Measurements from ENCODE around the gene CYS1.

Gene CYS1

GRCh38 chr2:10079870-10080535 is at the start of gene CYS1:
CYS1 (minus strand) TSS chr2:10080411; CDS start chr2:10080223, 188 bp downstream.
- no peaks in the 10 kb centered on the region for H3K4me1 ChIP-seq (ENCODE audit: insufficient read depth, low read length)
- H3K9me3 ChIP-seq (ENCODE audit: insufficient read depth, low read depth, low read length): no peaks in the 10 kb centered on the region
- no peaks in the 10 kb centered on the region for H3K36me3 ChIP-seq (ENCODE audit: insufficient read depth, low read depth, low read length)
- no peak within 1 kb of the TSS for H3K27ac ChIP-seq (ENCODE audit: low read length)
- H3K4me3 ChIP-seq (ENCODE audit: low read length): peak within 1 kb of the TSS; percentile 56; the same call in 1 of the 2 replicates
- peaks cover 85% of the 10 kb centered on the region for H3K27me3 ChIP-seq (ENCODE audit: insufficient read depth, low read length)
- H3K9ac ChIP-seq (ENCODE audit: low read depth, low read length): no peak within 1 kb of the TSS

- H3K4me1 ChIP-seq (ENCODE audit: insufficient read depth, low read length): peaks cover 22% of the 10 kb centered on the region; the same call in 1 of the 2 replicates
- H3K27ac ChIP-seq (ENCODE audit: low read length): no peak overlapping the region
- H3K4me3 ChIP-seq (ENCODE audit: low read length): no peak overlapping the region
- no peaks in the 10 kb centered on the region for H3K27me3 ChIP-seq (ENCODE audit: insufficient read depth, low read length)
- H3K9ac ChIP-seq (ENCODE audit: low read depth, low read length): no peak overlapping the region
- no peaks in the 10 kb centered on the region for H3K9me3 ChIP-seq (ENCODE audit: insufficient read depth, low read depth, low read length)
- peaks cover 95% of the 10 kb centered on the region for H3K36me3 ChIP-seq (ENCODE audit: insufficient read depth, low read depth, low read length)
Measured at GRCh38 chr2:10129490-10129889, 49.3 kb upstream of the CYS1 start.

- peaks cover 100% of the 10 kb centered on the region for H3K36me3 ChIP-seq (ENCODE audit: insufficient read depth, low read depth, low read length)
- no peaks in the 10 kb centered on the region for H3K27me3 ChIP-seq (ENCODE audit: insufficient read depth, low read length)
- no peak overlapping the region for H3K27ac ChIP-seq (ENCODE audit: low read length)
- no peak overlapping the region for H3K4me3 ChIP-seq (ENCODE audit: low read length)
- H3K9ac ChIP-seq (ENCODE audit: low read depth, low read length): no peak overlapping the region
- peaks cover 22% of the 10 kb centered on the region; the same call in 1 of the 2 replicates for H3K4me1 ChIP-seq (ENCODE audit: insufficient read depth, low read length)
- no peaks in the 10 kb centered on the region for H3K9me3 ChIP-seq (ENCODE audit: insufficient read depth, low read depth, low read length)
Measured at GRCh38 chr2:10128420-10128819, 48.2 kb upstream of the CYS1 start.

GRCh38 chr2:10126632-10127026 is 46.4 kb upstream of the CYS1 start:
- H3K36me3 ChIP-seq (ENCODE audit: insufficient read depth, low read depth, low read length): peaks cover 84% of the 10 kb centered on the region
- H3K9ac ChIP-seq (ENCODE audit: low read depth, low read length): no peak overlapping the region
- no peak overlapping the region for H3K27ac ChIP-seq (ENCODE audit: low read length)
- H3K4me3 ChIP-seq (ENCODE audit: low read length): no peak overlapping the region
- H3K27me3 ChIP-seq (ENCODE audit: insufficient read depth, low read length): no peaks in the 10 kb centered on the region
- 0 out of 2 replicates have a peak, but pooled peaks cover 7% of the 10 kb centered on the region for H3K4me1 ChIP-seq (ENCODE audit: insufficient read depth, low read length)
- H3K9me3 ChIP-seq (ENCODE audit: insufficient read depth, low read depth, low read length): no peaks in the 10 kb centered on the region

GRCh38 chr2:10125842-10126631 is 45.8 kb upstream of the CYS1 start:
- H3K9ac ChIP-seq (ENCODE audit: low read depth, low read length): no peak overlapping the region

GRCh38 chr2:10124538-10125045 is 44.4 kb upstream of the CYS1 start:
- Histone ChIP-seq H3K27me3 (ENCODE audit: insufficient read depth, low read length) (no peaks in the 10 kb centered on the region), H3K9ac (ENCODE audit: low read depth, low read length) (peak overlapping the region; percentile 16; the same call in 1 of the 2 replicates), H3K27ac (ENCODE audit: low read length) (no peak overlapping the region), H3K4me1 (ENCODE audit: insufficient read depth, low read length) (peaks cover 7% of the 10 kb centered on the region; the same call in 1 of the 2 replicates), H3K9me3 (ENCODE audit: insufficient read depth, low read depth, low read length) (no peaks in the 10 kb centered on the region), H3K36me3 (ENCODE audit: insufficient read depth, low read depth, low read length) (peaks cover 64% of the 10 kb centered on the region), H3K4me3 (ENCODE audit: low read length) (peak overlapping the region; percentile 87)

More at GRCh38 chr2:10125842-10126631, 45.8 kb upstream of the CYS1 start:
- Histone ChIP-seq H3K4me1 (ENCODE audit: insufficient read depth, low read length) (peaks cover 7% of the 10 kb centered on the region; the same call in 1 of the 2 replicates), H3K36me3 (ENCODE audit: insufficient read depth, low read depth, low read length) (peaks cover 78% of the 10 kb centered on the region), H3K9me3 (ENCODE audit: insufficient read depth, low read depth, low read length) (no peaks in the 10 kb centered on the region), H3K4me3 (ENCODE audit: low read length) (no peak overlapping the region), H3K27ac (ENCODE audit: low read length) (no peak overlapping the region), H3K27me3 (ENCODE audit: insufficient read depth, low read length) (no peaks in the 10 kb centered on the region)

GRCh38 chr2:10123281-10123680 is 43.1 kb upstream of the CYS1 start:
- Histone ChIP-seq H3K9ac (ENCODE audit: low read depth, low read length) (peak overlapping the region; percentile 84), H3K27me3 (ENCODE audit: insufficient read depth, low read length) (no peaks in the 10 kb centered on the region), H3K9me3 (ENCODE audit: insufficient read depth, low read depth, low read length) (no peaks in the 10 kb centered on the region), H3K4me3 (ENCODE audit: low read length) (peak overlapping the region; percentile 87), H3K36me3 (ENCODE audit: insufficient read depth, low read depth, low read length) (peaks cover 50% of the 10 kb centered on the region), H3K4me1 (ENCODE audit: insufficient read depth, low read length) (peaks cover 4% of the 10 kb centered on the region; the same call in 1 of the 2 replicates), H3K27ac (ENCODE audit: low read length) (no peak overlapping the region)

- Histone ChIP-seq H3K9me3 (ENCODE audit: insufficient read depth, low read depth, low read length) (no peaks in the 10 kb centered on the region), H3K4me1 (ENCODE audit: insufficient read depth, low read length) (peaks cover 4% of the 10 kb centered on the region; the same call in 1 of the 2 replicates), H3K27me3 (ENCODE audit: insufficient read depth, low read length) (no peaks in the 10 kb centered on the region), H3K36me3 (ENCODE audit: insufficient read depth, low read depth, low read length) (peaks cover 45% of the 10 kb centered on the region), H3K4me3 (ENCODE audit: low read length) (peak within 1 kb of the TSS; percentile 87), H3K27ac (ENCODE audit: low read length) (peak within 1 kb of the TSS; percentile 93), H3K9ac (ENCODE audit: low read depth, low read length) (peak within 1 kb of the TSS; percentile 84)
Measured at GRCh38 chr2:10122500-10123280, 42.5 kb upstream of the CYS1 start, which contains the start of gene RRM2. RRM2 (plus strand) TSS chr2:10122739; CDS start chr2:10122799, 60 bp downstream.

- no peaks in the 10 kb centered on the region for H3K9me3 ChIP-seq (ENCODE audit: insufficient read depth, low read depth, low read length)
- peak overlapping the region; percentile 76 for H3K27ac ChIP-seq (ENCODE audit: low read length)
- peaks cover 28% of the 10 kb centered on the region for H3K36me3 ChIP-seq (ENCODE audit: insufficient read depth, low read depth, low read length)
- H3K9ac ChIP-seq (ENCODE audit: low read depth, low read length): peak overlapping the region; percentile 84
- H3K4me3 ChIP-seq (ENCODE audit: low read length): peak overlapping the region; percentile 87
- H3K4me1 ChIP-seq (ENCODE audit: insufficient read depth, low read length): peaks cover 4% of the 10 kb centered on the region; the same call in 1 of the 2 replicates
- H3K27me3 ChIP-seq (ENCODE audit: insufficient read depth, low read length): no peaks in the 10 kb centered on the region
Measured at GRCh38 chr2:10120877-10121574, 40.8 kb upstream of the CYS1 start.

GRCh38 chr2:10120158-10120876 is 40.1 kb upstream of the CYS1 start:
- Histone ChIP-seq H3K9ac (ENCODE audit: low read depth, low read length) (peak overlapping the region; percentile 84), H3K9me3 (ENCODE audit: insufficient read depth, low read depth, low read length) (no peaks in the 10 kb centered on the region), H3K27me3 (ENCODE audit: insufficient read depth, low read length) (no peaks in the 10 kb centered on the region), H3K36me3 (ENCODE audit: insufficient read depth, low read depth, low read length) (peaks cover 21% of the 10 kb centered on the region), H3K4me1 (ENCODE audit: insufficient read depth, low read length) (peaks cover 4% of the 10 kb centered on the region; the same call in 1 of the 2 replicates), H3K27ac (ENCODE audit: low read length) (peak overlapping the region; percentile 75), H3K4me3 (ENCODE audit: low read length) (peak overlapping the region; percentile 87)

All from iPS-20b (cell line).